Fibroblast of lung (primary cell): Measurements from ENCODE around the gene SWT1. TPM values are rescaled to one million over a fixed set of nuclear protein-coding genes. Genes with fewer than 3 reads are reported as not detected.
"Not testable (repeated sequence)": the region's sequence is repeated elsewhere in the genome, so short reads cannot be mapped to it uniquely, and the experiment has no call there.

Source experiments
- DNase-seq, 2 donors: peaks; one replicate each; pipeline versions ENCODE4 v3.0.0 to v3.0.0-alpha.2; 2010; ENCODE audit warnings: low read depth in 2 of 2
- H2AFZ ChIP-seq: 2 replicates; pipeline ENCODE4 v1.5.1; 2012; ENCODE audit warnings: low read length, control low read depth, inconsistent platforms
- H3K27ac ChIP-seq: 2 replicates; pipeline ENCODE4 v1.5.1; 2011; ENCODE audit warnings: low read length, control low read depth; ENCODE audit not compliant: insufficient read depth
- H3K27me3 ChIP-seq: 2 replicates; pipeline ENCODE4 v1.5.1; 2011; ENCODE audit warnings: mild to moderate bottlenecking, low read length; ENCODE audit not compliant: control insufficient read depth, insufficient read depth
- H3K36me3 ChIP-seq: 2 replicates; pipeline ENCODE4 v1.5.1; 2011; ENCODE audit warnings: low read length; ENCODE audit not compliant: control insufficient read depth, insufficient read depth
- H3K4me1 ChIP-seq: 2 replicates; pipeline ENCODE4 v1.5.1; 2011; ENCODE audit warnings: low read length; ENCODE audit not compliant: control insufficient read depth, insufficient read depth; ENCODE audit errors: extremely low read depth
- H3K4me2 ChIP-seq: 2 replicates; pipeline ENCODE4 v1.5.1; 2011; ENCODE audit warnings: low read length, control low read depth; ENCODE audit not compliant: insufficient read depth; ENCODE audit errors: extremely low read depth
- H3K4me3 ChIP-seq, 4 experiments: fragments of 200-600 bp in 1 of 4; sonication (generic) in 1 of 4; replicated peaks in 1 of 4; 2 replicates each; pipeline ENCODE4 v1.5.1; 2011 to 2016; ENCODE audit warnings: low read length in 4 of 4, low read depth in 3 of 4, mild to moderate bottlenecking in 3 of 4, control low read depth in 2 of 4, inconsistent platforms in 1 of 4, mixed read lengths in 1 of 4; ENCODE audit not compliant: insufficient read depth in 1 of 4; ENCODE audit errors: control extremely low read depth in 1 of 4
- H3K79me2 ChIP-seq: 2 replicates; pipeline ENCODE4 v1.5.1; 2012; ENCODE audit warnings: mild to moderate bottlenecking, low read length, inconsistent platforms; ENCODE audit not compliant: control insufficient read depth, insufficient read depth
- H3K9ac ChIP-seq: 2 replicates; pipeline ENCODE4 v1.5.1; 2011; ENCODE audit warnings: mild to moderate bottlenecking, low read length, control low read depth; ENCODE audit not compliant: insufficient read depth
- H3K9me3 ChIP-seq: 2 replicates; pipeline ENCODE4 v1.5.1; 2012; ENCODE audit warnings: low read depth, low read length; ENCODE audit not compliant: control insufficient read depth, insufficient read depth
- H4K20me1 ChIP-seq: 2 replicates; pipeline ENCODE4 v1.5.1; 2011; ENCODE audit warnings: low read length; ENCODE audit not compliant: control insufficient read depth, insufficient read depth; ENCODE audit errors: extremely low read depth
- CTCF ChIP-seq, 2 donors: IDR thresholded peaks in 1 of 2; conservative IDR thresholded peaks in 1 of 2; 1 replicate in 1 of 2; 2 replicates in 1 of 2; pipeline ENCODE4 v1.5.1; 2011 to 2012; ENCODE audit warnings: low read length in 2 of 2, control low read depth in 1 of 2, inconsistent platforms in 1 of 2, low read depth in 1 of 2, mild to moderate bottlenecking in 1 of 2
- EZH2 ChIP-seq: IDR thresholded peaks from 2 replicates; pipeline ENCODE4 v1.5.1; 2012; ENCODE audit warnings: low read length, control low read depth, mild to moderate bottlenecking; ENCODE audit errors: missing control alignments
- polyA plus RNA-seq, 2 donors: library from polyadenylated mRNA; depleted of rRNA in 1 of 2; stranded (reverse) in 1 of 2; unstranded in 1 of 2; fragments of >200 nt; gene quantifications; 2 replicates each; pipeline ENCODE4 v1.2.1, GENCODE V29; 2011 to 2012; ENCODE audit warnings: missing spikeins in 1 of 2
- total RNA-seq: library from RNA; depleted of rRNA; stranded (reverse); fragments of >200 nt; gene quantifications from 2 replicates; pipeline ENCODE4 v1.2.1, GENCODE V29; 2014

SWT1 gene
- total and polyA plus RNA-seq, 2 donors (not counting 1 experiment from before 2014, with no cell fraction given): 3.4 to 8.4 TPM

GRCh38 chr1:185208626-185209180, 51.7 kb downstream of the SWT1 start:
- peak in 1 of 2 donors; percentile 87 for DNase-seq
- H4K20me1 ChIP-seq: no peaks in the 10 kb centered on the region
- no peak overlapping the region for H3K27ac ChIP-seq
- no peak overlapping the region for H2AFZ ChIP-seq
- no peaks in the 10 kb centered on the region for H3K36me3 ChIP-seq
- no peaks in the 10 kb centered on the region for H3K4me1 ChIP-seq
- H3K9me3 ChIP-seq: no peaks in the 10 kb centered on the region
- H3K4me2 ChIP-seq: no peak overlapping the region
- no peak overlapping the region for H3K9ac ChIP-seq
- no peaks in the 10 kb centered on the region for H3K79me2 ChIP-seq
- H3K27me3 ChIP-seq: no peaks in the 10 kb centered on the region
- TF ChIP-seq CTCF (conservative IDR thresholded peaks at IDR 0.05 in 1 of 2, IDR thresholded peaks at IDR 0.05 in 1 of 2; ENCODE audit: low read depth in 1 of 2, low read length in 2 of 2): no peak
- no peak for TF ChIP-seq EZH2
- no peak overlapping the region for H3K4me3 ChIP-seq

- H3K27me3 ChIP-seq, H2AFZ ChIP-seq, H3K9me3 ChIP-seq, H3K4me1 ChIP-seq, H3K27ac ChIP-seq, H3K9ac ChIP-seq, DNase-seq, H4K20me1 ChIP-seq, H3K36me3 ChIP-seq, H3K79me2 ChIP-seq, H3K4me2 ChIP-seq, H3K4me3 ChIP-seq: not testable (repeated sequence)
Observed at GRCh38 chr1:185209357-185209756, 52.4 kb downstream of the SWT1 start.

GRCh38 chr1:185213091-185213490, 56.1 kb downstream of the SWT1 start:
- no peak overlapping the region for H2AFZ ChIP-seq
- TF ChIP-seq EZH2 (no peak), CTCF (conservative IDR thresholded peaks at IDR 0.05 in 1 of 2, IDR thresholded peaks at IDR 0.05 in 1 of 2; ENCODE audit: low read depth in 1 of 2, low read length in 2 of 2) (no peak)
- H3K27ac ChIP-seq: no peak overlapping the region
- H3K4me1 ChIP-seq: no peaks in the 10 kb centered on the region
- no peak overlapping the region for H3K4me3 ChIP-seq
- peak; percentile 4 to 63 for DNase-seq
- H3K79me2 ChIP-seq: no peaks in the 10 kb centered on the region
- no peaks in the 10 kb centered on the region for H3K27me3 ChIP-seq
- no peak overlapping the region for H3K9ac ChIP-seq
- no peaks in the 10 kb centered on the region for H3K36me3 ChIP-seq
- H3K9me3 ChIP-seq: no peaks in the 10 kb centered on the region
- no peaks in the 10 kb centered on the region for H4K20me1 ChIP-seq
- no peak overlapping the region for H3K4me2 ChIP-seq
